ENCODE data around the gene C3orf20.
"Not testable (repeated sequence)": the region's sequence is repeated elsewhere in the genome, so short reads cannot be mapped to it uniquely, and the experiment has no call there.

Gene C3orf20

DNA sequence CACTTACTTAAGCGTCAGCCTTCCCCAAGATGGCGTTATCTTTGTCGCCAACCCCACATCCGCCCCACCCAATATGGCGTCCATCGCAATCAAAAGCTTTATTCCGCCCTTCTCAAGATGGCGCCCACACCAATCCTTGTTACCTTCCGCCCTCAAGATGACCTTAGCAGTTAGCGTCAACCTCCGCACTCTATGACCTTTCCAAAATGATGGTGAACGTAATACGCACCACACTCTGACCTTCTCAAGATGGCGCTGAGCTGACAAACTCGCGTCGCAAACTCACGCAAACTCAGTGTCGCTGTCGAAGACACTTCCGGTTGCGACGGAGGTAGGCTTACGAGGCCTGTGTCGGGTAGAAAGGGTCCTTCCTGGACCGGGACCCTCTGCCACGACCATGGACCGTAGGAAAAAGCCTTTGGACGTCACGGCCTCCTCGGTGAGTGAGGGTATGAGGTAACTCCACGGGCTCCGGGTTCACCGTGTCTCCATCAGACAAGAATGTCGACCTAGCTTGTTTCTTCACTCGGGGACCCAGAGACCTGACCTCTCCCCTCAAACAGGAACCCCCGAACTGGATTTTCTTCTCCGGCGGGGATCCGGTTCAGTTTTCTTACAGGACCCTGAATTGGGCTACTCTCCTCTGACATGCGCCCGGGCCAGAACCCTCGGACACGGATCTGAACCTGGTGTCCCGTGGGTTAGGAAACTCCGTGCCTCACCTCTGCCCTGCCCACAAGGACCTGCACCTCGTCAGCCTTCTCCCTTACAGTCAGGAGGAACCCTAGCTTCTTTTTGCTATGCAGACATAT lies 23.3 kb upstream of the C3orf20 start, which contains the start of gene CCDC174:
TSS of gene CCDC174 (plus strand) at position 323 of the 812 bp plus-strand sequence. CDS start at position 398, 75 bp downstream.
- peak; percentile 98 to 99 for DNase-seq

DNA sequence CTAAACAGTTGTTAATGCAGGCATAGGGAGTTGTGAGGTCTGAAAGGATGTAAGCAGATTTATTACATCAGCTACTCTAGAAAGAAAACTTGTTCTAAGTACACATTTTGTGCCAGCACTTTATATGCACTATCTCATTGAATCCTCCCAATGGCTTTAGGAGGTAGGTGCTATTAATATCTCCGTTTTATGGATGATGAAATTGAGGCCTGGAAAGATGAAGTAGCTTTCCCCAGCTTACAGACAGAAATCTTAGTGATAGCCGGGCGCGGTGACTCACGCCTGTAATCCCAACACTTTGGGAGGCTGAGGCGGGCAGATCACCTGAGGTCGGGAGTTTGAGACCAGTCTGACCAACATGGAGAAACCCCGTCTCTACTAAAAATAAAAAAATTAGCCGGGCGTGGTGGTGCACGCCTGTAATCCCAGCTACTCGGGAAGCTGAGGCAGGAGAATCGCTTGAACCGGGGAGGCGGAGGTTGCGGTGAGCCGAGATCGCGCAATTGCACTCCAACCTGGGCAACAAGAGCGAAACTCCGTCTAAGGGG lies 22.5 kb upstream of the C3orf20 start:
- DNase-seq = not testable (repeated sequence)

DNA sequence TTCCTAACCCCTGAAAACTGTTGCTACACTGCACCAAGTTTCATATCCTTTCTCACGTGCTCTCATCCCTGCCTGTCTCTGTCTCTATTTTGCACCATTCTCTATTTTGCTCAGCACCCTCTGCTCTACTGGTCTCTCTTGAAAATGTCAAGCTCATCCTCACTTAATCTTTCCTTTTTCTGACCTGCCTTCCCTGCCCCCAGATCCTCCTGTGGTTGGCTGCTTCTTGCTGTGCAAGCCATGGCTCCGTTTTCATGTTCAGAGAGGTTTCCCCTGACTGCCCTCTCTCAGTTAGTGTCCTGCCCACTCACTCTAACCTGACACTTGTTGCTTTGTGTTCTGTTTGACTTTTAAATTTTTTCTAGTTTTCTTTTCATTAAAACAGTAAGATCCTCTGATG lies 17.4 kb upstream of the C3orf20 start:
- no peak for DNase-seq

DNA sequence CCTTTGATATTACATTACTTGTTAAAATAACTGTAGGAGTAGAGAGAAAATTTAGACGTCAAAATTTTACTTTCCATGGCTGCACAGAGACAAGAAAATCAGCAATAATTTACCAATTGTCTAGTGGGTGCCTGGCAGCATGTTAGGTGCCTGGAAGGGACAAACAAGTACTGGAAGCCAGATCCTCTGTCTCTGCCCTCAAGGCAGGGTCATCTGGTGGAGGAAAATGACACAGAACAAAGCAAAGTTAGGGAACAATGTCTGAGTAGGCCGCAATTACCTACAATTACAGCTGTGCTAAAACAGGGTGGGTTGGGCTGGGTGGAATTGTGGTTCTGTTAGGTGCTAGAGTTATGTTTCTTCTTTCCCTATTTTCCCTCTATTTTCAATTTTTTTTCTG lies 16.0 kb upstream of the C3orf20 start:
- DNase-seq = no peak

DNA sequence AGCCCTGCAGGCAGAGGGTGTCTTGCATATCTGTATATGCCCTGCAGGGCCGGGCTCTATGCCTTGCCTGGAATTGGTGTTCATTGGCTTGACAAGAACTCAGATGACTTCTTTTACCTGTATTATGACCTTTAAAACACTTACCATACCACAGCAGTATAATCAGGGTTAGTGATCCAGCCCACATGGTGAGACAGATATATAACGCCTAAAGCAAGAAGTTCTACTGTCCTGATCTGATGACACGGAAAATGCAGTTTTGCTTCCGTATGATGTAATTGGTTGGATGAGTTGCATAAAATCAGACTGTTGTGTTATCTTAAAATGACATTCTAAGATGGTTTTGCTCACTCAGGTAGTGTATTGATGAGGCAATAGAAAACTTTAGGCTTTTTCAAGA lies 14.0 kb upstream of the C3orf20 start:
- DNase-seq = no peak

DNA sequence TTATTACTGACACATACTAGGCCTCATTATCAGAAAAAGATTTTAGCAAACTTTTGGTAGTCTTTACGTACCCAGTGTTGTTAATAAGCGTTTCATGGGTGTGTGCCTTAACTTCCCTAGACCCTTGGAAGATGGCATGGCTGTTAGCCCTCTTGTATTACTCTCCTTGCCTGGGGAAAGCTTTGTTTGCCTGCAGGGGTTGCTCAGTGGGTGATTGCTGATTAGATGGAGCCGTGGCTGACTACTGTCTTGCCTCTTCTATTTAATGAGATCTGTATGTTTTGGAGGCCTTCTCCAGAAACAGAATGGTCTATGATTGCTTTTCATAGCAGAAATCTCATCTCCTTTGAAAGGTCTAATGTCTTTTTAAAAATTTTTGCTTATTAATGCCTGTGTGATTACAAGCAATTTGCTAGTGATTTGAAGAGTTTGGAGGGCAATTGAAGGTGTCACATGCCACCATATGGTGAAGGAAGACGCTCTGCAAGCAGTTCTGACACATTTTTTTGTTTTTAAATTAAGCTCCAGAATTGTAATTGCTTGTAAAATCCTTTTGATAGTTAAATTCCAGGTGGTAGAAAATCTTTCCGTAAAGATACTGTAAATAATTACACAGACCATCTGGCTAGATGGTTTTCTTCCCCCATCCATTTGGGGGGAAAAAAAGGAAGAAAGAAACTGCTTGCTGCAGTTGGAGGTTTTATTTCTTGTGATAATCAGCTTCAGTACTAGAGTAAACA lies 11.4 kb upstream of the C3orf20 start:
- no peak for DNase-seq

DNA sequence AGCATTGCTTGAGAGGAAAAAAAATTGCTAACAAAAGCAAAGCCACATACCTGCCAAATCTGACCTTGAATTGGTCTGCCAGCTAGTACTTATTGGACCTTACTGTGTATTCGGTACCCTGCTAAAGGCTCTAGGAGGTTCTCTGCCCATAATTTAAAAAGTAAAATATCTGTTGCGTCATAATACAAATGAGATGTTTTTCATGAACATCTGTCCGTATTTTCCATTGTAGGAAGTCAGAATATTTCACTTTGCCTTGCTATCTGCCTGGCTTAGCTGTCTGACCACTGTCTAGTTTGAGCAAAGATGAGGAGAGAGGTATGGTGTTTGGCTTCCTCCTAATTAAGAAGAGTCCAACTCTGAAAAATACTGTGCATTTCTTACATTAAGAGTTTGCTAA lies 10.8 kb upstream of the C3orf20 start:
- no peak for DNase-seq

DNA sequence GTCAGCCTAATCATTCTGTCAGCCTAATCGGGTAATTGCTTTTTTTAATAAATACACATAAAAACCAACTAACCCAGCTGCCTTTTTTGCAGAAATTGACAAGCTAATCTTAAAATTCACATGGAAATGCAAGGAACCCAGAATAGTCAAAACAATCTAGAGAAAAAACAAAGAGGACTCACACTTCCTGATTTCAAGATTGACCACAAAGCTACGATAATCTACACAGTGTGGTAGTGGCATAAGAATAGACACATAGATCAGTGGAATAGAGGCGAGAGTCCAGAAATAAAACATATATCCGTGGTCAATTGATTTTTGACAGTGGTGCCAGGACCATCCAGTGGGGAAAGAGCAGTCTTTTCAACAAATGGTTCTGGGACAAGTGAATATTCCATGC lies 2.4 kb upstream of the C3orf20 start:
- no peak for DNase-seq

DNA sequence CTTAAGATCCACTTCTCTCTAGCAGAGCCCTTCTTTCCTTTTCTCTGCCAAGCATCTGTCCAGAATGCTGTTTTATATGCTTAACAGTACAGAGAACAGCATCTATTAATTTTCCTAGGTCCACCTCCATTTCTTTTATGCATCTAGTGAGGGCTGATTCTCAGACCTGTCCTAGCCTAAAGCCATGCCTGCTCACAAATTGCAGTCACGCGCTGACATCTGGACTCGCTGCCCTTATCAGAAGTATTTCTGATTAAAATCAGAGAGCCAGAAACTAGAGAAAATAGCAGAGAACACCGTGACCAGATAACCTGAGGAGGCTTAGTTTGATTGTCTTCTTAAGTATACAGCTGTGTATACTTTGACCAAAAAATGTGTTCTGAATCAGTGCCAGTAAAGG lies 1.9 kb downstream of the C3orf20 start:
- DNase-seq = no peak

DNA sequence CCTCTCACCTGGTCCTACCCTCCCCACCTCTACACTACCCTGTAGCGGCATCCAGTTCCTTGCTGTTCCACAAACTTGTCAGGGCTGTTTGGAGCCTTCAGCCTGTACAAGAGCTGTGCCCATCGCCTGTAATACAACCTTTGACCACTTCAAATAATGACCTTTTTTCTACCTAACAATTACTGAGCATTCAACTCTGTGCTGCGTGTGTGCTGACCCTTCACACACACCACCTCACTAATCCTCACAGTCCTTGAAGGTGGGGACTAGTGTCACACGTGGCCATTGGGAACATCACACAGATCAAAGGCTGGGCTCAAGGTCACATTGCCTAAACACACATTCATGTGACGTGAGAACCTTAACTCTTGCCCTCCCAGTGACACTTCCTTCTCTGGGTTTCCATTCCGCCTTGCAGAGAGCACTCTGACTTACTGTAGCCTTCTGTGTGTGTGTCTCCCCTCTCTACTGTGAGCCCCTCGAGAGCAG lies 3.1 kb downstream of the C3orf20 start:
- DNase-seq = peak in 1 of 2 experiments; percentile 34

DNA sequence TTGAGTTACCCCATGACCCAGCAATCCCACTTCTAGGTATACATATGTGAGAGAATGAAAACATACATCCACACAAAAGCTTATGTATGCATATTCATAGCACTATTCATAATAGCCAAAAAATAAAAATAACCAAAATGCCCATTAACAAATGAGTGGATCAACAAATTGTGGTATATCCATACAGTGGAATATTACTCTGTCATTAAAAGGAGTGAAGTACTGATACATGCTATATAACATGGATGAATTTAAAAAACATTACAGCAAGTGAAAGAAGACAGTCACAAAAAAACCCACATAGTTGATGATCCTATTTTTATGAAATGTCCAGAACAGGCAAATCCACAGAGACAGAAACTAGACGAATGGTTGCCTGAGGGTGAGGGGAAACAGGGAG lies 5.2 kb downstream of the C3orf20 start:
- DNase-seq = no peak

DNA sequence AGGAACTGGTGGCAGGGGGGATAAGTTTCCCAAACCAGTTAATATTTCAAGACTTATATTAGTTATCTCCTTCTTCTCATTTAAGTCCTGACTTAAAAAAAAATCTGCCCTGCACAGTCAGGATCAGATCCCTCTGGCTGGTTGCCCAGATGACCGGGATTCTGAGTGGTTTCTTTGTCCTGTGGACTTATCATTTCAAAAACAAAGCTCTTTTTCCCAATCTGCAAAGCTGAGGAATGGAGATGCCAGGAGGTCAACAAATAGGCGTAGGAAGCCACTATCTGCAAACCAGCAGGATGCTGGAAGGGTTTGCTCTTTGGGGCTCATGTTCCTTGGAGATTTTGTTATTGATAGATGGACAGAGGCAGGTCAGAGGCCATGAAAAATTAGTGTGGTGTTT lies 5.8 kb downstream of the C3orf20 start:
- DNase-seq = no peak

DNA sequence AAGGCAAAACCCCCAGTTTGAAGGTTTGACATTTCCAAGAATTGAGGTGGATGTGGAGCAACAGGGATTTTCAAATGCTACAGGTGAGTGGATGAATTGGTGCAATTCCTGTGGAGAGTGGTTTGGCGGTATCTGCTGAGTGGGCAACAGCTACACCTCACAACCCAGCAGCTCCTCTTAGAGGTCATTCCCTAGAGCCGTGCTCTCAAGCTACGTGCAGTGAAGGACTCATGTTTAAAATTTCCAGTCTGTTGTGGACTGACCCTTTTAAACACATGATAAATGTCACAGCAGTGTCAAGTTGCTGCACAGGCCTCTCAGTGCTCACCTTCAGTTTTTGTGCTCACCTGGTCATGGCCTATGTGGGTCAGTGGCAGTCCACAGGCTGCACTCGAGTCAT lies 9.5 kb downstream of the C3orf20 start:
- DNase-seq = no peak

DNA sequence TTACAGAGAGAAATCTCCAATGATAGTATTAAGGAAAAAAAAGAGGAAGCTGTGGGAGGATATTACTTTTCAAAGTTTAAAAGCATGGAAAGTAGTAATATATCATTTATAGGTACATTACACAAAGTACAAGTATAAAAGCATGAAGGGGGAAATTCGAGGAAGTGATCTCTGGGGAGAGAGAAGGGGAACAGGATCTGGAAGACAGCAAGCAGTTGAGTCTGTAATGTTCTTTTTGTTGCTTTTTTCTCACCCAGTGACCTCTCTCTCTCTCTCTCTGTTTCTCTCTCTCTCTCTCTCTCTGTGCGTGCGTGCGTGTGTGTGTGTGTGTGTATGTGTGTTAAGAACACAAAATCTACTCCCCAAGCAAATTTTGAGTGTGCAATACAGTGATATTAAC lies 10.2 kb downstream of the C3orf20 start:
- no peak for DNase-seq

DNA sequence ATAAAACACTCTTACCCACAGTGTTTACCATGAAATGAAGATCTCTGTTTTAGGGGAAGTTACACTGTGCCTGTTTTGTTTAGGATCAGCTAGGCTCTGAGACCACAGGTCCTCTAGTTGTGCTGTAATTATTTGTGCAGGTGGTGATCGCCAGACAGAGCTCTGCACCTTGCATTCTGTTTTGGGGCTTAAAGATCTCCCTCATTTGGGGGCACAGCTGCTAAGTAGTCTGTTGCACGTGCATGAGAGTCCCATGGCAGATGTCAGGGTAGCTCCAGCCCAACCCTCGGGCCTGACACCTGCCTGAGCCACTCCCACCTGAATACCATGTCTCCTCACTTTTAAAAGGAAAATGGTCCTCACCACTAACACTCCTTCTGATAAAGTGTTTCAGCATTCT lies 12.4 kb downstream of the C3orf20 start:
- DNase-seq = no peak

DNA sequence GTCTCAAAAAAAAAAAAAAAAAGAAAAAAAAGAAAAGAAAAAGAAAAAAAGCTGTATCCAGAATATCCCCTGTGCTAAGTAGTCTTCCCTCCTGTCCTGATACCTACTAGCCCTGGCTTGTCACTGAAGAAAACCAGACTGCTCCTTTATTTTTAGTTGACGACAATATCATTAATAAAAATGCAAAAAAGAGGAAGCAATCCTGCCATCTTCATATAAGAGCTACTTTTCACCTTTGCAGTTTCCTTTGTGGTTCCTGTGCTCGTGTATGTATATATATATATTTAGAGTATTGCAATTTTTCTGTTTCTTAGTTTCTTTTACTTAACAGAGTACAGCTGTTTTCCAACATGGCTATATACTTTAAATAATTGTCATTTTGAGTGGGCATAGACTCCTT lies 13.6 kb downstream of the C3orf20 start:
- DNase-seq = no peak

DNA sequence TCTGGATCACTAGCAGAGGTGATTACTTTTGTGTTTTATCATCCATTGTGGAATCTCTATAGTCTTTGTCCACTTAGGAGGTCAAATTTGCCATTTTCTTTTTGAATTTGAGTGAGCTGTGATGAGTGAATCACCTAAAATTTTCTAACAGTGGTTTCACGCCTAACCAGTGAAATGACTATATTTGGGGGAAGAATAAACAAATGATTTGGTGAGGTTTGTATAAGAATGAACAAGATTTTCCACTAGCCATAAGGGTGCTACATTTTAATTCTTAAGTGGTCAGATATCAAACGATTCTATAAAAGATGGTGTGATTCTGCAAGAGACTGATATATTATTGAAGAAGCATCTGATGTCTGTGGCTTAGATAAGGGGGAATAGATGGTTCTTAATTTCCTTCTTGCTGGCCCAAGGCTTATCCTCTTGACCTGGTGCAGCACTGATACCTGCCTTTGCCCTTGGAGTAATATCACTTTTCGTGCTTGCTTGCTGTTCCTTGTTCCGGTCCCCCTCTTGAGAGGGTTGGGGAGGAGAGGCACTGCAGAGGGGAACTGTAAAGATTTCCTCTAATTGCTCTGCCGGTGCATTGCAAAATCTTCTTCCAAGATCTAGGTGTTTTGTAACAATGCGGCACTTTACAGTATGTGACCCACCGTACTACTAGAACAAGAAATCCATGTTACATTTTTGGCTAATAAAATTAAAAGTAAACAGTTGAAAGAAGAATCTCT lies 14.5 kb downstream of the C3orf20 start:
- DNase-seq = no peak

DNA sequence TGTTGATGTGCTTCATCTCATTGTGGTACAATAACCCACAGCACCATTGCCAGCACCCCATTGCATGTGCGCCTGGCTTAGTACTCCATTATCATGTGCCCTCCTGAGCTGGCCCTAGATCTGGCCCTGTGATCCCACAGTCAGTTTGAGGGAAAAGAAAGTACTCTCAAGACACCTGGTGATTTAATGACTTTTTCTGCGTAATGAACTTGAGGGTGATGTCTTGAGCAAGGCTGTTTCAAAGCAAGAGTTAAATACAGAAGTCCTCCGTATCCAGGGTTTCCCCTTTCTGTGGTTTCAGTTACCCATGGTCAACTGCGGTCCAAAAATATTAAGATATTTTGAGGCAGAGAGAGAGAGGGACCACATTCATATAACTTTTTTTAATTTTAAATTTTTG lies 16.3 kb downstream of the C3orf20 start:
- no peak for DNase-seq

DNA sequence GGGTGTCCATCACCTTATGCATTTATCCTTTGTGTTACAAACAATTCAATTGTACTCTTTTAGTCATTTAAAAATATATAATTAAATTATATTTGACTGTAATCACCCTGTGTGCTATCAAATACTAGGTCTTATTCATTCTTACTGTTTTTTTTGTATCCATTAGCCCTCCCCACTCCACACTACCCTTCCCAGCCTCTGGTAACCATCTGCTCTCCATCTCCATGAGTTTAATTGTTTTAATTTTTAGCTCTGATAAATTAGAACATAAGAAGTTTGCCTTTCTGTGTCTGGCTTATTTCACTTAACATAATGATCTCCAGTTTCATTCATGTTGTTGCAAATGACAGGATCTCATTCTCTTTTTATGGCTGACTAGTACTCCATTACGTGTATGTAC lies 16.8 kb downstream of the C3orf20 start:
- DNase-seq = no peak

DNA sequence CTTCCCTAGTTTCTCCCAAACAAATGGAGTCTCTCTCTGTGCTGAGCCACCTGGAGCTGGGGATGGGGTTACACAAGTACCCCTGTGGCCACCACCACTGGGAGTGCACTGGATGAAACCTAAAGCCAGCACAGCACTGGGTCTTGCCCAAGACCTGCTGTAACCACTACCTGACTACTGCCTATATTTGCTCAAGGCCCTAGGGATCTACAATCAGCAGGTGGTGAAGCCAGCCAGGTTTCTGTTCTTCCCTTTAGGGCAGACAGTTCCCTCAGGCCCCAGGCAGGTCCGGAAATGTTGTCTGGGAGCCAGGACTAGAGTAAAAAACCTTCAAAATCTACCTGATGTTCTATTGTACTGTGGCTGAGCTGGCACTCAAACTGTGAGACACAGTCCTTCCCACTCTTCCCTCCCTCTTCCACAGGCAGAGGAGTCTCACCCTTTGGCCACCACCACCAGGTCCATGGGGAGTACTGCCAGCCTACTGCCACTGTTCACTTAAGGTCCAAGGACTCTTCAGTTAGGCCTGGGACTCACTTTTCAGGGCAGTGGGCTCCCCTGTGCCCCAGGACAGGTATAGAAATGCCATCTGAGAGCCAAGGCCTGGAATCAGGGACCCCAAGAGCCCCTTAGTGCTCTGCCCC lies 23.8 kb downstream of the C3orf20 start:
- no peak for DNase-seq

DNA sequence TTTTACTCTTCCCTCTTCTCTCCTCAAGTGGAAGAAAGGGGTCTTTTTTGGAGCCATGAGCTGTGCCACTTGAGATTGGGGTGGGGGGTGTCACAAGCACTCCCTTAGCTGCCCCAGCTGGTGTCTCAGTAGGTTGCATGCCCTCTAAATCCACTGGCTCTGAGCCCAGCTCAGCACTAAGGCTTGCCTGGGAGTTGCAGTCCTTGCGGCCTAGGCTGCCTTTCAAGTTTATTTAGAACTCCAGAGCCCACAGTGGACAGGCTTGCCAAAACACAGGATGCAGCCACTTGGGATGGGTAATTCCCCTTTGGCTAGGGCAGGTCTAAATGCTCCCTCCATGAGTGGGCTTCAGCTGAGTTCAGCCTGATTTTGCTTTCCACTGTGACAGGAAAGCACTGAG lies 24.7 kb downstream of the C3orf20 start:
- DNase-seq = no peak

DNA sequence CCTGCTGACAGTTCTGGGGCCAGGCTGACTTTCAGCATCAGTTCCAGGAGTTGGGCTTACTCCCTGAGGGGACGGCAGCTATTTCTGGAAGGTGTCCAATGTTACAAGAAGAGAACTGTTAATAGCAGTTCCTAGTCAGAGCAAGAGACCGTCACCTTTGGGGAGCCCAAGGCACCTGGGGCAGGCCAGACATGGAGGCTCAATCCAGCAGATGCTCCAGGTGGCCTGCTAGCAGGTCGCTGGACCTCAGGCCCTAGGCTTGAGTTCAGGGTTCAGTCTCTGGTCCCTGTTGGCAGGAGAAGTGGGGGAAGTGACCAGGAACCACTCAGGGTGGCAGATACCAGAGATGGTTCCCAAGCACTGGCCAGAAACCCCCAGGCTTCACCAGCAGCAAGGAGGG lies 25.9 kb downstream of the C3orf20 start:
- no peak for DNase-seq

DNA sequence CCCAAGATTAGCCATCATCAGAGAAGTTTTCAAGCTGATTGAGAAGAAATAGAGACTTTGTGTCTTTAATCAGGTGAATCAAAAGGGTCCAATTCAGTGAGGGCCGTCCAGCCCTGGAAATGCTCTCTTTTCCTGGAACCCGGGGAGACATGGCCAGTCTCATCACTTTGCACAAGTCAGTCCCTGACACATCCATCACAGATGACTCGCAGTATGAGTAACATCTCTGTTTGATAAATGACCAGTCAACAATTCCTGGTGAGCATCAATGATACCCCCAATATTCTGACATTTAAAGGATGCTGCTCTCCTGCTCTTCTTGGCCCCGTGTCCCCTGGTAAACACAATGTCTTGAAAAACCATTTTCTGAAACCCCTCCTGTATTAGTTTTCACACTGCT lies 26.7 kb downstream of the C3orf20 start:
- DNase-seq = no peak

All from NCI-H526 (cell line).